ENCODE data around the gene LRCH1.

Gene LRCH1

GRCh38 chr13:46571189-46571908 is 18.4 kb downstream of the LRCH1 start:
- Histone ChIP-seq H3K36me3 (peaks cover 7% of the 10 kb centered on the region; the same call in 1 of the 2 replicates), H3K27me3 (no peaks in the 10 kb centered on the region), H3K4me1 (peaks cover 28% of the 10 kb centered on the region), H3K9me3 (no peaks in the 10 kb centered on the region), H3K4me3 (ENCODE audit: low read depth, low read length) (no peak overlapping the region)
- TF ChIP-seq, protein P1, sequence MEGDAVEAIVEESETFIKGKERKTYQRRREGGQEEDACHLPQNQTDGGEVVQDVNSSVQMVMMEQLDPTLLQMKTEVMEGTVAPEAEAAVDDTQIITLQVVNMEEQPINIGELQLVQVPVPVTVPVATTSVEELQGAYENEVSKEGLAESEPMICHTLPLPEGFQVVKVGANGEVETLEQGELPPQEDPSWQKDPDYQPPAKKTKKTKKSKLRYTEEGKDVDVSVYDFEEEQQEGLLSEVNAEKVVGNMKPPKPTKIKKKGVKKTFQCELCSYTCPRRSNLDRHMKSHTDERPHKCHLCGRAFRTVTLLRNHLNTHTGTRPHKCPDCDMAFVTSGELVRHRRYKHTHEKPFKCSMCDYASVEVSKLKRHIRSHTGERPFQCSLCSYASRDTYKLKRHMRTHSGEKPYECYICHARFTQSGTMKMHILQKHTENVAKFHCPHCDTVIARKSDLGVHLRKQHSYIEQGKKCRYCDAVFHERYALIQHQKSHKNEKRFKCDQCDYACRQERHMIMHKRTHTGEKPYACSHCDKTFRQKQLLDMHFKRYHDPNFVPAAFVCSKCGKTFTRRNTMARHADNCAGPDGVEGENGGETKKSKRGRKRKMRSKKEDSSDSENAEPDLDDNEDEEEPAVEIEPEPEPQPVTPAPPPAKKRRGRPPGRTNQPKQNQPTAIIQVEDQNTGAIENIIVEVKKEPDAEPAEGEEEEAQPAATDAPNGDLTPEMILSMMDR (IDR thresholded peaks at IDR 0.05; ENCODE audit: low read depth, low read length) = no peak
- no peak for DNase-seq

GRCh38 chr13:46571909-46572595 is 19.1 kb downstream of the LRCH1 start:
- peaks cover 7% of the 10 kb centered on the region; the same call in 1 of the 2 replicates for H3K36me3 ChIP-seq
- TF ChIP-seq, protein P1 (IDR thresholded peaks at IDR 0.05; ENCODE audit: low read depth, low read length) = no peak
- peaks cover 28% of the 10 kb centered on the region for H3K4me1 ChIP-seq
- H3K4me3 ChIP-seq (ENCODE audit: low read depth, low read length) = no peak overlapping the region
- no peak for DNase-seq
- no peaks in the 10 kb centered on the region for H3K9me3 ChIP-seq
- H3K27me3 ChIP-seq = no peaks in the 10 kb centered on the region

- H3K4me1 ChIP-seq = peaks cover 27% of the 10 kb centered on the region
- H3K27me3 ChIP-seq = no peaks in the 10 kb centered on the region
- H3K9me3 ChIP-seq = no peaks in the 10 kb centered on the region
- H3K36me3 ChIP-seq = peaks cover 3% of the 10 kb centered on the region; the same call in 1 of the 2 replicates
- H3K4me3 ChIP-seq (ENCODE audit: low read depth, low read length) = no peak overlapping the region
- TF ChIP-seq, protein P1 (IDR thresholded peaks at IDR 0.05; ENCODE audit: low read depth, low read length) = no peak
- no peak for DNase-seq
These were observed 19.9 kb downstream of the LRCH1 start for GRCh38 chr13:46572752-46573431.

- TF ChIP-seq, protein P1 (IDR thresholded peaks at IDR 0.05; ENCODE audit: low read depth, low read length) = no peak
- H3K36me3 ChIP-seq = peaks cover 3% of the 10 kb centered on the region; the same call in 1 of the 2 replicates
- H3K4me3 ChIP-seq (ENCODE audit: low read depth, low read length) = no peak overlapping the region
- DNase-seq = no peak
- peaks cover 16% of the 10 kb centered on the region for H3K4me1 ChIP-seq
- H3K9me3 ChIP-seq = no peaks in the 10 kb centered on the region
- H3K27me3 ChIP-seq = no peaks in the 10 kb centered on the region
These were observed 22.4 kb downstream of the LRCH1 start for GRCh38 chr13:46575301-46575771.

DNA sequence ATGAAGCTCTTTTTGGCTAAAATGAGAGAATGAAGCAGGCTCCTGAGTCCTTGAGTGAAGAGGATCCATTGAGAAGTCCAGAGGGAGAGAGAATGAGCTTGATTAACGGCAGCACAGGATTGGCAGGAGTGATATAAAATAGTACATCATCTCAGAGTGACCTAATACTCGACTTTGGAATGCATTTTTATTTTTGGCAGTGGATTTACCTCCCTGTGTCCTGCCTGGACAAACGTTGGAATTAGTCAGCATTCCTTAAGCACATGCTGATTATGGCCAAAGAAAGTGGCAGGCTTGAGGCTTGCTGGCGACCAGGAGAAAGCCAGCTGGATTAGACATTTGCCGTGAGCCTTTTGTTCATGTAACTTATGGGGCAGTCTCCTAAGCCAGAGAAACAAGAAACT is 22.9 kb downstream of the LRCH1 start:
- H3K27me3 ChIP-seq = no peaks in the 10 kb centered on the region
- peaks cover 12% of the 10 kb centered on the region; the same call in 1 of the 2 replicates for H3K4me1 ChIP-seq
- H3K4me3 ChIP-seq (ENCODE audit: low read depth, low read length) = no peak overlapping the region
- DNase-seq = no peak
- TF ChIP-seq, protein P1 (IDR thresholded peaks at IDR 0.05; ENCODE audit: low read depth, low read length) = no peak
- H3K9me3 ChIP-seq = no peaks in the 10 kb centered on the region
- H3K36me3 ChIP-seq = peaks cover 3% of the 10 kb centered on the region; the same call in 1 of the 2 replicates

Measured in BE2C (cell line).